GM13977 (cell line): ENCODE measurements around the gene SKIC8.
"Not testable (repeated sequence)": the region's sequence is repeated elsewhere in the genome, so short reads cannot be mapped to it uniquely, and the experiment has no call there.

Experiments used
- DNase-seq: peaks from one replicate; pipeline ENCODE4 v3.0.0; 2012; ENCODE audit warnings: low spot score
- in situ Hi-C: fragments of 300-500 bp; cut with MboI; formaldehyde crosslinking; loops from one replicate; pipeline ENCODE4 v1.12.0; 2022; ENCODE audit warnings: low sequenced_read_pairs, low pct_unique_long_range_greater_than_20kb, mixed read lengths, inconsistent platforms; ENCODE audit not compliant: unreplicated experiment
- TF ChIP-seq, protein P1 (sequence below): IDR thresholded peaks from 2 replicates; pipeline ENCODE4 v1.5.1; 2012; ENCODE audit warnings: mild to moderate bottlenecking, control low read depth; ENCODE audit not compliant: insufficient read depth; ENCODE audit errors: extremely low read depth, missing control alignments

The SKIC8 gene

DNA sequence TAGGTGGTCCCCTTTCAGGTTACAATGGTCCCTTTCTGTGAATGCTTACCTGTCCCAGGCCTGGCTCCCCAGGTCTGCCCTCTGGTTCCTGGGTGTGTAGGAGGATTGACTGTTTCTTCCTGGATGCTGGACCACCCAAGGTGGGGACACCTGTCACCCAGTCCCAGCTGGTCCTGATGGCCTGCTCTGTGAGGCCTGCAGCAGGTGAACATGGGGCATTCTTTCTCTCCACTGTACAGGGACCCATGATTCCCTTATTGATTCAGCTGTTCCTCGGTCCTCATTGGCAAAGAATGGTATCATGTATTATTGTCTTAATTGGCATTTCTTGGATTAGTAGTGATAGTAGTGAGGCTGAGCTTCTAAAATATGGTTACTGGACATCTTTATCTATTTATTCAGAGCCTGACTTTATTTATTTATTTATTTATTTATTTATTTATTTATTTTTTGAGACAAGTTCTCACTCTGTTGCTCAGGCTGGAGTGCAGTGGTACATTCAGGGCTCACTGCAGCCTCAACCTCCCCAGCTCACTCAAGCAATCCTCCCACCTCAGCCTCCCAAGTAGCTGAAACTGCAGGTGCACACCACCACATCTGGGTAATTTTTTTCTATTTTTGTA is 43.9 kb downstream of the SKIC8 start:
- in situ Hi-C loops: no loop called here
- DNase-seq: no peak
- TF ChIP-seq, protein P1, sequence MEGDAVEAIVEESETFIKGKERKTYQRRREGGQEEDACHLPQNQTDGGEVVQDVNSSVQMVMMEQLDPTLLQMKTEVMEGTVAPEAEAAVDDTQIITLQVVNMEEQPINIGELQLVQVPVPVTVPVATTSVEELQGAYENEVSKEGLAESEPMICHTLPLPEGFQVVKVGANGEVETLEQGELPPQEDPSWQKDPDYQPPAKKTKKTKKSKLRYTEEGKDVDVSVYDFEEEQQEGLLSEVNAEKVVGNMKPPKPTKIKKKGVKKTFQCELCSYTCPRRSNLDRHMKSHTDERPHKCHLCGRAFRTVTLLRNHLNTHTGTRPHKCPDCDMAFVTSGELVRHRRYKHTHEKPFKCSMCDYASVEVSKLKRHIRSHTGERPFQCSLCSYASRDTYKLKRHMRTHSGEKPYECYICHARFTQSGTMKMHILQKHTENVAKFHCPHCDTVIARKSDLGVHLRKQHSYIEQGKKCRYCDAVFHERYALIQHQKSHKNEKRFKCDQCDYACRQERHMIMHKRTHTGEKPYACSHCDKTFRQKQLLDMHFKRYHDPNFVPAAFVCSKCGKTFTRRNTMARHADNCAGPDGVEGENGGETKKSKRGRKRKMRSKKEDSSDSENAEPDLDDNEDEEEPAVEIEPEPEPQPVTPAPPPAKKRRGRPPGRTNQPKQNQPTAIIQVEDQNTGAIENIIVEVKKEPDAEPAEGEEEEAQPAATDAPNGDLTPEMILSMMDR: no peak

DNA sequence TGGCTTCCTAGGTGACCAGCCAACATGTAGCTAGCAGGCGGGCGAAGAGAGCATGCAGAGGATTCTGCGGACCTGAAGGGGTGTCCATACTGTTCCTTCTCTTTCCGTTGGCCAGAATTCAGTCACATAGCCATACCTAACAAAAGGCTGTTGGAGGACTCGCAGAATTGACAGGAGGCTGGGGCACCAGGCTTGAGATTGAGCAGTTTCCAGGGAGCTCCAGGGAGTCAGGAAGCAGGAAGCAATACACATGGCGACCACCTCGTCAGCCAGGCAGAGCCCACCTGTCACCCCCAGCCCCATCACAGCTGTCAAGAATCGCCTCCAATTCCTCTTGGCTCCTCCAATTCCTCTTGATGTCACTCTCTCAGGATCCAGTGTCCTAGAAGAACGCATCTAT is 48.3 kb downstream of the SKIC8 start:
- in situ Hi-C loops: no loop called here
- TF ChIP-seq, protein P1: no peak
- no peak for DNase-seq

DNA sequence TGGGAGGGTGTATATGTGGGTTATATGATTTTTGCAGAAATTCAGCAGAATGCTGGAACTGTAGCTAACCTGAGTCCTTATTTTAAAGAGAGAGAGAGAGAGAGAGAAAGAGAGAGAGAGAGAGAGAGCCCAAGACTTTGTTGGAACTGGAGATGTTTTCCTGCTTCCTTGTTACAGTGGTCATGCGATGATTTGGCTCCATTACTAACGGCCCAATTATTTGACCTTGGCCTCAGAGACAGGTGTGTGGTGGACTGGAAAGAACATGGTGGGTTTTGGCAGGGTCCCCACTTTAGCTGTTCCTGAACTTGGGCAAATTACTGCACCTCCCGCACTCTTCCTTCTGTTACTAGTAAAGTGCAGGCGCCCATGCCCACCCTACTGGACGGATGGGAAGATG is 50.3 kb downstream of the SKIC8 start:
- DNase-seq: no peak
- in situ Hi-C loops: loop anchor here (25.0 kb wide), 1 partner anchor 287 kb away; no protein-coding TSS in a partner anchor

DNA sequence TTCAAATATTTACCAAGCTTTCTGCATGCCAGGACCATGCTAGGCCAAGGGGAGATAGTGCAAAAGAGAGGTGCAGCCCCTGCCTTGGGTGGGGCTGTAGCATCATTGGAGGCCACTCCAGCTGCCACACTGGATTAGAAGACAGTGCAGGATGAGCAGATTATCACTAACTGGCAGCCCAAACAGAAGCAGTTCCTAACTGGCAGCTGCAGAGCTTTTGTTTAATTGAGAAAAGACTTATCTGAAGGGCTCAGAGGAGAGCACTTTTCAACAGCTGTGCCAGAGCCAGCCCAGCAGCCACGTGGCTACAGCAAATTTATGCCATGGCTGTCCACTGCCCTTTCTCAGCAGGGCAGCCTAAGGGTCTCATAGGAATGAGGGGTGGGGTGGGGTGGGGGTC is 51.5 kb downstream of the SKIC8 start:
- in situ Hi-C loops: loop anchor here (25.0 kb wide), 1 partner anchor 286 kb away; no protein-coding TSS in a partner anchor
- DNase-seq: no peak
- TF ChIP-seq, protein P1: no peak

More for the DNA sequence above, 50.3 kb downstream of the SKIC8 start:
- TF ChIP-seq, protein P1: no peak

DNA sequence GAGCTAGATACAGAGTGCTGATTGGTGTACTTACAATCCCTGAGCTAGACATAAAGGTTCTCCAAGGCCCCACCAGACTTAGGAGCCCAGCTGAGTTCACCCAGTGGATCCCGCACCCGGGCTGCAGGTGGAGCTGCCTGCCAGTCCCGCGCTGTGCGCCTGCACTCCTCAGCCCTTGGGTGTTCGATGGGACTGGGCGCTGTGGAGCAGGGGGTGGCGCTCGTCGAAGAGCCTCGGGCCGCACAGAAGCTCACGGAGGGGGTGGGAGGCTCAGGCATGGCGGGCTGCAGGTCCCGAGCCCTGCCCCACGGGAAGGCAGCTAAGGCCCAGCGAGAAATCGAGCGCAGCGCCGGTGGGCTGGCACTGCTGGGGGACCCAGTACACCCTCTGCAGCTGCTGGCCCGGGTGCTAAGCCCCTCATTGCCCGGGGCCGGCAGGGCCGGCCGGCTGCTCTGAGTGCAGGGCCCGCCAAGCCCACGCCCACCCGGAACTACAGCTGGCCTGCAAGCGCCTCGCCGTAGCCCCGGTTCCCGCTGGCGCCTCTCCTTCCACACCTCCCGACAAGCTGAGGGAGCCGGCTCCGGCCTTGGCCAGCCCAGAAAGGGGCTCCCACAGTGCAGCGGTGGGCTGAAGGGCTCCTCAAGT is 53.3 kb downstream of the SKIC8 start:
- in situ Hi-C loops: loop anchor here (25.0 kb wide), 1 partner anchor 284 kb away; no protein-coding TSS in a partner anchor
- DNase-seq: not testable (repeated sequence)

DNA sequence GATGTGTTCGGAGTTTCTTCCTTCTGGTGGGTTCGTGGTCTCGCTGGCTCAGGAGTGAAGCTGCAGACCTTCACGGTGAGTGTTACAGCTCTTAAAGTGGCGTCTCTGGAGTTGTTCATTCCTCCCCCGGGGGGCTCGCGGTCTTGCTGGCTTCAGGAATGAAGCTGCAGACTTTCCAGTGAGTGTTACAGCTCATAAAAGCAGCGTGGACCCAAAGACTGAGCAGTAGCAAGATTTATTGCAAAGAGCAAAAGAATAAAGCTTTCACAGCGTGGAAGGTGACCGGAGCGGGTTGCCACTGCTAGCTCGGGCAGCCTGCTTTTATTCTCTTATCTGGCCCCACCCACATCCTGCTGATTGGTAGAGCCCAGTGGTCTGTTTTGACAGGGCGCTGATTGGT is 54.0 kb downstream of the SKIC8 start:
- DNase-seq: not testable (repeated sequence)
- in situ Hi-C loops: loop anchor here (25.0 kb wide), 1 partner anchor 283 kb away; no protein-coding TSS in a partner anchor

DNA sequence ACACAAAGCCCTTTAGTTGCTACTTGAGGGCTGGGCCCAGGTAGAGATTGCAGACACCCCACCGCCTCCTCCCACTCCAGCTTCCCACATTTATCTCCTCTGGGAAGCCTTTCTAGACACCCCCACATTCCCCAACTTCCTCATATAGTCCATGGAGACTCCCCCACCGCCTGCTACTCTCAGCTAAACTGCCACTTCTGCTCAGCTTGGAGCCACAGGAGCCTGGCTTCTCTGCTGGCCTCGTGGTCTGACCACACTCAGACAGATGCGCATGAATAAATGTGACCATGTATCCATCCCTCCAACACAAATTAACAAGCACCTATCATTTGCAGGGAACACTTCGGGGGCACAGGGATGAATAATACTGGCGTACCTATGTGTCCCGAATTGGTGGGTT is 54.5 kb downstream of the SKIC8 start:
- DNase-seq: no peak
- TF ChIP-seq, protein P1: no peak
- in situ Hi-C loops: loop anchor here (5.0 to 25.0 kb wide), 2 partner anchors 133 to 283 kb away; no protein-coding TSS in a partner anchor

DNA sequence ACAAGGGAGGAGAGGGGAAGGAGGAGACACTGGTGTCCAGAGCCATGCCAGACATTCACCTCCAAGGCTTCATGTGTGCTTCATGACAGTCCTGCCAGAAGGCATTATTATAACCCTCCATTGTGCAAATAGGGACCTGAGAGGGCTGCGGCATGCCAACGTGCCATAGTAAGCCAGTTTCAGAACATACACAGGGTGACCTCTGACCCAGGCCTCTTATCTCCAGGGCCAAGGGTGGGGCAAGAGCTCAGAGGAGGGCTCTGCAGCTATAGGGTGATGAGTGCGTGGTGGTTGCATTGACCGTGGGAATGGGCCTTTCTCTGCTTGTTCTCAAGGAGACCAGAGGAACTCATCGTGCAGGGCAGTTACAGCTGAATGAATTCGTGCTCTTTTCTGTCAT is 55.3 kb downstream of the SKIC8 start:
- in situ Hi-C loops: loop anchor here (5.0 to 25.0 kb wide), 2 partner anchors 132 to 282 kb away; no protein-coding TSS in a partner anchor
- DNase-seq: no peak
- TF ChIP-seq, protein P1: no peak
